ENCODE data around the gene OR1A2. TPM values are rescaled to one million over a fixed set of nuclear protein-coding genes. Genes with fewer than 3 reads are reported as not detected.

The OR1A2 gene
- not detected for total RNA-seq

DNA sequence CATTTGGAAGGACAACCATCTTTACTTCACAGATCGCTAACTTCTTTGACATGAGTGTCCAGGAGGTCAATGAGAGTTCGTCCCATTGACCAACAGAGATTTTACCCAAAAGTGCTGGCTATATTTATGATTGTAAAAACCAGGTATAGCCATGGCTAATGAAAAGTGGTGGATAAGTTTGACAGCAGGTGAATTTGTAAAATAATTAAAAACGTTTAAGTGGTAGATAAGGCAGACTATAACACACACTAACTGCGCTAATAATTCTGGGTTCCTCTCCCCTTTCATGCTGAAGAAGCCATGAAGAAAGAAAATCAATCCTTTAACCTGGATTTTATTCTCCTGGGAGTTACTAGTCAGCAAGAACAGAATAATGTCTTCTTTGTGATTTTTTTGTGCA lies at the start of gene OR1A2:
Gene OR1A2 (plus strand): TSS at position 301 of the 400 bp plus-strand sequence. CDS start 0 bp downstream, at position 301.

GRCh38 chr17:3207367-3207766 lies 10.0 kb downstream of the OR1A2 start, which contains the start of gene OR1A1:
Gene OR1A1 (plus strand): TSS chr17:3207667. CDS start chr17:3215621, 7,954 bp downstream.

Other genes with a start within 250 kb of the OR1A2 start
- not detected for gene OR1D5, start 133.9 kb upstream of the OR1A2 start, total RNA-seq
- not detected for gene OR1D2, start 93.1 kb upstream of the OR1A2 start, total RNA-seq
- gene OR1G1, start 70.0 kb upstream of the OR1A2 start, total RNA-seq = not detected
- gene OR1A1, start 10.1 kb downstream of the OR1A2 start, total RNA-seq = not detected
- gene OR3A1, start 100.8 kb downstream of the OR1A2 start, total RNA-seq = 0.29 TPM
- 0.23 TPM for gene OR3A2, start 188.8 kb downstream of the OR1A2 start, total RNA-seq
- gene OR1E1, start 200.9 kb downstream of the OR1A2 start, total RNA-seq = not detected
- not detected for gene OR3A3, start 213.9 kb downstream of the OR1A2 start, total RNA-seq
- gene OR1E2, start 236.3 kb downstream of the OR1A2 start, total RNA-seq = not detected

Measured in metanephros (tissue), 1 donor.